Pancreas (tissue), 10 donors: ENCODE results near the gene ZNF547. TPM values are rescaled to one million over a fixed set of nuclear protein-coding genes. Genes with fewer than 3 reads are reported as not detected.

ENCODE experiments used
- ATAC-seq, 4 donors: fragments of 200-7000 bp; cut with Tn5 transposase; one replicate each; pipeline versions ENCODE4 v1.8.0 to v1.9.1; 2020; ENCODE audit warnings: mild to moderate bottlenecking in 4 of 4, moderate library complexity in 4 of 4
- DNase-seq, 6 donors: peaks; one replicate each; pipeline ENCODE4 v3.0.0-alpha.2; 2020
- FAIRE-seq: peaks from 2 replicates; lab custom pipeline; 2012; peaks lifted over from hg19 to GRCh38; lab: Jason Lieb, UNC
- H3K27ac ChIP-seq, 4 donors: fragments of 200-600 bp; sonication (generic); 1 replicate in 3 of 4; 2 replicates in 1 of 4; pipeline versions ENCODE4 v1.5.0 to v1.8.0; 2020
- H3K27me3 ChIP-seq, 4 donors: fragments of 200-600 bp; one replicate each; pipeline ENCODE4 v1.8.0; 2021
- H3K36me3 ChIP-seq, 3 donors: fragments of 200-600 bp; sonication (generic) in 1 of 3; one replicate each; pipeline versions ENCODE4 v1.5.0 to v1.8.0; 2020 to 2021
- H3K4me1 ChIP-seq, 3 donors: fragments of 200-600 bp; one replicate each; pipeline ENCODE4 v1.8.0; 2021
- H3K4me3 ChIP-seq, 4 donors: fragments of 200-600 bp; sonication (generic) in 2 of 4; one replicate each; pipeline versions ENCODE4 v1.5.0 to v1.8.0; 2020 to 2021
- H3K9me3 ChIP-seq, 4 donors: fragments of 200-600 bp; one replicate each; pipeline ENCODE4 v1.8.0; 2021
- CTCF ChIP-seq, 4 donors: fragments of 200-600 bp; sonication (generic) in 3 of 4; IDR thresholded peaks; one replicate each; pipeline versions ENCODE4 v1.5.0 to v1.8.0; 2021; ENCODE audit warnings: antibody characterized with exemption in 4 of 4
- WGBS, 2 donors: extraction: QIAGEN DNeasy Blood & Tissue Kit; methylation state at CpG; one replicate each; pipeline ENCODE4 v1.1.7; 2013; 5-methylcytosine and 5-hydroxymethylcytosine counted together
- intact Hi-C, 3 donors: fragments of 100-400 bp; cut with DNase I; formaldehyde crosslinking; loops; one replicate each; pipeline versions ENCODE4 v1.11.1 to v1.14.2; 2022
- polyA plus RNA-seq, 2 donors: library from polyadenylated mRNA; stranded (reverse); fragments of 200-250 nt; gene quantifications; one replicate each; pipeline ENCODE4 v1.2.3, GENCODE V29; 2013
- total RNA-seq, 6 donors: library from RNA; stranded (reverse); fragmentation: NEBNext Ultra II Directional in 4 of 6; extraction: Animal tissue kit (Norgen Biotek cat#: 25700) in 4 of 6; gene quantifications; one replicate each; pipeline versions ENCODE4 v1.2.1 to v1.2.4, GENCODE V29; 2021 to 2023
- donor health status: healthy with polysubstance abuse.
- donor health status: DM: no; HTN: no; CAD: no; lungs with moderate emphysema.
- donor health status: DM: no; HTN: no; CAD: no.
- donor health status: control.
- donor health status: control.
- donor health status: Bipolar disorder and iron deficiency.
- donor health status: DM: yes; HTN: yes; CAD: no.
- donor health status: DM: no; HTN: no; CAD: no.
- donor health status: DM: no; HTN: no; CAD: no.
- donor health status: DM: yes; HTN: yes; CAD: no.

ZNF547 gene
- total and polyA plus RNA-seq, 8 donors, result 0.60 to 4.1 (median 1.3) TPM

DNA sequence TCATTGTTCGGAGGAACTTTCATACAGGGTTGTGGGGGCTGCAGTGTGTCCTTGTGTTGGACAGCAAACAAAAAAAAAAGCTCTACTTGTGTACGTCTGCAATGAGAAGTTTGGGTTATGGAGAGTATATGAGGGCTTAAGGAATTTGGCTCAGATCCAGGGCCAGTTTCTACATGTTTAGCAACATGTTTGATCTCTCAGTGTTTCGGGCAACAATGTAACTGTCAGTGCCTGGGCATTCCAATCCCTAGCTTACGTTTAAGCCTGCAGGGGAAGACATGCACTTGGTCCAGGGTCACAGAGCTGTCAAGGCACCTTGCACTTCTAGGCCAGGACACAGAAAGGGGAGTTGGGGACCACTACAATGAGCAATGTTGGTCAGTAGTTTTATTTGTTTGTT is 29.2 kb upstream of the ZNF547 start:
- no peak overlapping the region for H3K27ac ChIP-seq
- WGBS, 2 donors, result 86 to 90% methylated on average over 4 of the region's 4 CpGs
- FAIRE-seq, result no peak
- H3K36me3 ChIP-seq, result no peaks in the 10 kb centered on the region
- H3K4me1 ChIP-seq, result no peaks in the 10 kb centered on the region
- intact Hi-C loops, result no loop called here
- no peak overlapping the region for H3K4me3 ChIP-seq
- no peak for ATAC-seq
- TF ChIP-seq CTCF (IDR thresholded peaks at IDR 0.05), result no peak
- DNase-seq, result no peak
- no peaks in the 10 kb centered on the region for H3K9me3 ChIP-seq
- no peaks in the 10 kb centered on the region for H3K27me3 ChIP-seq

DNA sequence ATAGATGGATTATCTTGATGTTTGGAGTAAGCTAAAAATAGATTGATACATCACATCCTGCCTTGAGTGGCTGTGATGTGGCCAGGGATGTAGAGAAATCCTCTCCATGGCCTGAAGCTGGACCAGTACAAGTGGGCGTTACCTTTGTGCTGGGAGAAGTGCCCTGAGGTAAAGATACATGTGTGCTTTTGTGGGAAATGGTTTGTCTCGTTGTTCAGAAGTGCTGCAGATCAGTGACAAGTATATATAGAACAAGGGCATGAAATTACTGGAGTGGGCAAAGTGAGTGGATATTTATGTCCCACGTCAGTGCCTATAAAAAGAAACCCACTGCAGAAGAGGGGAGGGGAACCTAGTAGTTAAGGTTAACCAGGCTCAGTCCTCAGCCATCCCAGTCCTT is 24.5 kb upstream of the ZNF547 start:
- Histone ChIP-seq H3K9me3 (no peaks in the 10 kb centered on the region), H3K4me1 (no peaks in the 10 kb centered on the region), H3K27ac (no peak overlapping the region), H3K27me3 (no peaks in the 10 kb centered on the region), H3K36me3 (no peaks in the 10 kb centered on the region), H3K4me3 (no peak overlapping the region)
- DNase-seq (no peak), FAIRE-seq (no peak), ATAC-seq (no peak)
- no peak for TF ChIP-seq CTCF (IDR thresholded peaks at IDR 0.05)
- 69 to 72% methylated on average over 3 of the region's 3 CpGs for WGBS, 2 donors
- intact Hi-C loops, result no loop called here

GRCh38 chr19:57342582-57342981 is 20.8 kb upstream of the ZNF547 start:
- Histone ChIP-seq H3K4me3 (no peak overlapping the region), H3K27ac (no peak overlapping the region), H3K27me3 (no peaks in the 10 kb centered on the region), H3K9me3 (no peaks in the 10 kb centered on the region), H3K4me1 (no peaks in the 10 kb centered on the region), H3K36me3 (no peaks in the 10 kb centered on the region)
- ATAC-seq, result no peak
- no peak for TF ChIP-seq CTCF (IDR thresholded peaks at IDR 0.05)
- whole genome bisulfite sequencing, 2 donors, result 56 to 64% methylated on average over 6 of the region's 6 CpGs
- no peak for DNase-seq
- FAIRE-seq, result no peak
- intact Hi-C loops, result no loop called here

GRCh38 chr19:57348136-57348535 is 15.2 kb upstream of the ZNF547 start:
- H3K27me3 ChIP-seq, result no peaks in the 10 kb centered on the region
- ATAC-seq, result no peak
- no peak for TF ChIP-seq CTCF (IDR thresholded peaks at IDR 0.05)
- no peak for DNase-seq
- FAIRE-seq, result no peak
- H3K4me1 ChIP-seq, result peaks cover 0 to 3% (median 0%) of the 10 kb centered on the region in 3 donors
- H3K27ac ChIP-seq, result no peak overlapping the region
- intact Hi-C loops, result no loop called here
- H3K4me3 ChIP-seq, result no peak overlapping the region
- no peaks in the 10 kb centered on the region for H3K36me3 ChIP-seq
- H3K9me3 ChIP-seq, result no peaks in the 10 kb centered on the region
- 56 to 73% methylated on average over 3 of the region's 3 CpGs for WGBS, 2 donors

DNA sequence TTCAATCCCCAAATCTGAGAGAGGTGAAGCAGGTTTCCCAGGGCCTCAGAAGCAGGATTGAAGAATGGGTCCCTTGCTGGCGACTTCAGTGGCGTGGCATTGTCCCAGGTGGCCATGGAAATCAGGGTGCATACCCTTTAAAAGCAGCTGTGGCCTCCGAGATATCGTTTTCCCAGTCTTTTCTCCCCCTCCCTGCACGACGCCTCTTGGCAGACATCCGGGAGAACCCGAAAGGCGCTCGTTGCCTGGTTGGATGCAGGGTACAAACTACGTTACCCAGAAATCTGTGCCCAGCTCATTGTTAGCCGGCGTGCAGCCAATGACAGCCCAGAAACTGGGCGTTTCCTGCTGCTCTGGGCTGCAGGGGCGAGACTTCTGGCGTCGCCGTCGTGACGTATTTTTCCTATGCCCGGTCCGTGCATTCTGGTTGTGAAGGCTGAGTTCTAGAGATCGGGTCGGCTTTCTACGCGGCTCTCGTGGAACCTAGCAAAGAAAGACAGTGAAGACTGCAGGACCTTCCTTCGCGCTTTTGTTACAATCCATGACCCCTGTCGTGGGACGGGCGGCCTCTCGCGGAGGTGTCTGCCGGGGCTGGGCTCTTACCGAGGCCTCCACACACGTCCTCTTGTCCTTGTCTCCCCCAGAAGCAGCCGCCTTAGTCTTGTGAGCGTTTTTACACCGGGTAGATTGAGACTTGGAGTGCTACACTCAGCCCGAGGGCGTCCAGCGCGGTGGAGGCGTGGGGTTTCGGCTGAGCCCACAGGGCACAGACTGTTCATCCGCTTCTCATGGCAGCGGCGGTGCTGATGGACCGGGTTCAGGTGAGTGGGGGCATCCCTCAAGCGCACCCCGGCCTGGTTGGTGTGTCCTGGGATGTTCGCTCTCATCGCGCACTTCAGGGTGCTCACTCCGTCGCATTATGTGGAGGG is 12.2 kb upstream of the ZNF547 start, which contains the start of gene ZNF304:
TSS of gene ZNF304 (plus strand) at position 395 of the 929 bp plus-strand sequence. CDS start at position 789, 394 bp downstream.
- peak; percentile 91 for FAIRE-seq
- H3K27me3 ChIP-seq, result no peaks in the 10 kb centered on the region
- peaks cover 4 to 18% (median 8%) of the 10 kb centered on the region in 3 donors for H3K36me3 ChIP-seq
- intact Hi-C loops, result no loop called here
- H3K9me3 ChIP-seq, result no peaks in the 10 kb centered on the region
- WGBS, 2 donors, result 1% methylated on average over 54 to 57 of the region's 57 CpGs
- ATAC-seq, result peak; percentile 99 to 100 (median 100)
- peak within 1 kb of the TSS; percentile 50 to 81 (median 70) for H3K4me3 ChIP-seq
- peak; percentile 89 to 94 (median 90) for DNase-seq
- H3K27ac ChIP-seq, result peak within 1 kb of the TSS in 3 of 4 donors; percentile 25 to 37 (median 32)
- no peak for TF ChIP-seq CTCF (IDR thresholded peaks at IDR 0.05)
- H3K4me1 ChIP-seq, result peaks cover 0 to 3% (median 0%) of the 10 kb centered on the region in 3 donors
